Measurements from ENCODE around the gene PIN1. TPM values are rescaled to one million over a fixed set of nuclear protein-coding genes. Genes with fewer than 3 reads are reported as not detected.

Gene PIN1
- total and polyA plus RNA-seq, 2 of the 13 experiments (the other 11 are each of a cell fraction or from before 2014, with no cell fraction given) = 31.9 to 72.0 TPM

- TF ChIP-seq TCF7 (IDR thresholded peaks at IDR 0.05; ENCODE audit: low read depth) (peak; percentile 24; the same call in 1 of the 2 replicates), ZNF431 (CRISPR knock-in tag; IDR thresholded peaks at IDR 0.05; ENCODE audit: borderline replicate concordance, low read depth) (no peak; the same call in 1 of the 2 replicates), ZBTB44 (CRISPR knock-in tag; IDR thresholded peaks at IDR 0.05) (0 out of 2 replicates have a peak, but pooled peaks have one; percentile 70), HCFC1 (IDR thresholded peaks at IDR 0.05; ENCODE audit: low read depth, low read length) (peak; percentile 70), HOMEZ (CRISPR knock-in tag; IDR thresholded peaks at IDR 0.05; ENCODE audit: low read depth) (0 out of 2 replicates have a peak, but pooled peaks have one; percentile 40), ZKSCAN8 (CRISPR knock-in tag; IDR thresholded peaks at IDR 0.05; ENCODE audit: borderline replicate concordance) (peak; percentile 23; the same call in 1 of the 2 replicates), MAFG (CRISPR knock-in tag; IDR thresholded peaks at IDR 0.05) (no peak), MYPOP (CRISPR knock-in tag; IDR thresholded peaks at IDR 0.05) (no peak), ELF1 (CRISPR knock-in tag; IDR thresholded peaks at IDR 0.05) (peak; percentile 96), RFX5 (IDR thresholded peaks at IDR 0.05; ENCODE audit: low read depth, low read length) (no peak), HIVEP1 (CRISPR knock-in tag; IDR thresholded peaks at IDR 0.05) (peak; percentile 56), ZNF879 (CRISPR knock-in tag; IDR thresholded peaks at IDR 0.05) (no peak), ZSCAN5A (CRISPR knock-in tag; IDR thresholded peaks at IDR 0.05; ENCODE audit: borderline replicate concordance) (no peak), ZNF136 (CRISPR knock-in tag; IDR thresholded peaks at IDR 0.05; ENCODE audit: low read depth) (no peak), ZNF782 (CRISPR knock-in tag; IDR thresholded peaks at IDR 0.05; ENCODE audit: borderline replicate concordance) (peak; percentile 86; the same call in 1 of the 2 replicates), ZNF251 (CRISPR knock-in tag; IDR thresholded peaks at IDR 0.05) (no peak; the same call in 1 of the 2 replicates), DNMT1 (CRISPR knock-in tag; IDR thresholded peaks at IDR 0.05) (no peak), STAT6 (CRISPR knock-in tag; IDR thresholded peaks at IDR 0.05; ENCODE audit: borderline replicate concordance) (no peak; the same call in 1 of the 2 replicates), FIP1L1 (IDR thresholded peaks at IDR 0.05; ENCODE audit: borderline replicate concordance, insufficient read depth, low read depth, low read length) (no peak), ZNF619 (CRISPR knock-in tag; IDR thresholded peaks at IDR 0.05) (no peak)
These were observed 7.6 kb upstream of the PIN1 start, which contains the start of gene UBL5 (continued) for GRCh38 chr19:9827289-9828238.
